GM18520 (cell line): Measurements from ENCODE around the gene DUX4.
"Not testable (repeated sequence)": the region's sequence is repeated elsewhere in the genome, so short reads cannot be mapped to it uniquely, and the experiment has no call there.

ENCODE experiments used
- ATAC-seq: cut with Tn5 transposase; IDR thresholded peaks from one replicate; pipeline ENCODE4 v1.9.1; 2021; ENCODE audit not compliant: unreplicated experiment

The DUX4 gene

DNA sequence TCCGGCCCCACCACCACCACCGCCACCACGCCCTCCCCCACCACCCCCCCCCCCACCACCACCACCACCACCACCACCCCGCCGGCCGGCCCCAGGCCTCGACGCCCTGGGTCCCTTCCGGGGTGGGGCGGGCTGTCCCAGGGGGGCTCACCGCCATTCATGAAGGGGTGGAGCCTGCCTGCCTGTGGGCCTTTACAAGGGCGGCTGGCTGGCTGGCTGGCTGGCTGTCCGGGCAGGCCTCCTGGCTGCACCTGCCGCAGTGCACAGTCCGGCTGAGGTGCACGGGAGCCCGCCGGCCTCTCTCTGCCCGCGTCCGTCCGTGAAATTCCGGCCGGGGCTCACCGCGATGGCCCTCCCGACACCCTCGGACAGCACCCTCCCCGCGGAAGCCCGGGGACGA, at the start of gene DUX4:
DUX4 (plus strand) TSS at position 347 of the 400 bp plus-strand sequence; CDS start at position 347, 0 bp downstream.
- ATAC-seq = not testable (repeated sequence)

DNA sequence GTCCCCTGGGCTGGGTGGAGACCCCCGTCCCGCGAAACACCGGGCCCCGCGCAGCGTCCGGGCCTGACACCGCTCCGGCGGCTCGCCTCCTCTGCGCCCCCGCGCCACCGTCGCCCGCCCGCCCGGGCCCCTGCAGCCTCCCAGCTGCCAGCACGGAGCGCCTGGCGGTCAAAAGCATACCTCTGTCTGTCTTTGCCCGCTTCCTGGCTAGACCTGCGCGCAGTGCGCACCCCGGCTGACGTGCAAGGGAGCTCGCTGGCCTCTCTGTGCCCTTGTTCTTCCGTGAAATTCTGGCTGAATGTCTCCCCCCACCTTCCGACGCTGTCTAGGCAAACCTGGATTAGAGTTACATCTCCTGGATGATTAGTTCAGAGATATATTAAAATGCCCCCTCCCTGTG, 1.9 kb downstream of the DUX4 start:
- ATAC-seq = not testable (repeated sequence)

DNA sequence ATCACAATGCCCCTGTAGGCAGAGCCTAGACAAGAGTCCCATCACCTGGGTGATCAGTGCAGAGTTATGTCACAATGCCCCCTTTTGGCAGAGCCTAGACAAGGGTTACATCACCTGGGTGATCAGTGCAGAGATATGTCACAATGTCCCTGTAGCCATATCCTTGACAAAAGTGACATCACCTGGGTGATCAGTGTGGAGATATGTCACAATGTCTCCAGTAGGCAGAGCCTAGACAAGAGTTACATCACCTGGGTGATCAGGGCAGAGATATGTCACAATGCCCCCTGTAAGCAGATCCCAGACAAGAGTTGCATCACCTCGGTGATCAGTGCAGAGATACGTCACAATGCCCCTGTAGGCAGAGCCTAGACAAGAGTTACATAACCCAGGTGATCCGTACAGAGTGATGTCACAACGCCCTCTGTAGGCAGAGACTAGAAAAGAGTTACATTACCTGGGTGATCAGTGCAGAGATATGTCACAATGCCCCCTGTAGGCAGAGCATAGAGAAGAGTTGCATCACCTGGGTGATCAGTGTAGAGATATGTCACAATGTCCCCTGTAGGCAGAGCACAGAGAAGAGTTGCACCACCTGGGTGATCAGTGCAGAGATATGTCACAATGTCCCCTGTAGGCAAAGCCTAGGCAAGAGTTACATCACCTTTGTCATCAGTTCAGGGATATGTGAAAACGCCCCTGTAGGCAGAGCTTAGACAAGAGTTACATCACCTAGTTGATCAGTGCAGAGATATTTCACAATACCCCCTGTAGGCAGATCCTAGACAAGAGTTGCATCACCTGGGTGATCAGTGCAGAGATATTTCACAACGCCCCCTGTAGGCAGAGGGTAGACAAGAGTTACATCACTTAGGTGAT, 4.4 kb downstream of the DUX4 start:
- not testable (repeated sequence) for ATAC-seq

DNA sequence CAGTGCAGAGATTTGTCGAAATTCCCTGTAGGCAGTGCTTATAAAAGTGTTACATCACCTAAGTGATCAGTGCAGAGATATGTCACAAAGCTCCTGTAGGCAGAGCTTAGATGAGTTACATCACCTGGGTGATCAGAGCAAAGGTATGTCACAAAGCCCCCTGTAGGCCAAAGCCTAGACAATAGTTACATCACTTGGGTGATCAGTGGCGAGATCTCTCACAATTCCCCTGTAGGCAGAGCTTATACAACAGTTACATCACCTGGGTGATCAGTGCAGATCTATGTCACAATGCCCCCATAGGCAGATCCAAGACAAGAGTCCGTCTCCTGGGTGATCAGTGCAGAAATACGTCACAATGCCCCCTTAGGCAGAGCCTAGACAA, 5.0 kb downstream of the DUX4 start:
- not testable (repeated sequence) for ATAC-seq

DNA sequence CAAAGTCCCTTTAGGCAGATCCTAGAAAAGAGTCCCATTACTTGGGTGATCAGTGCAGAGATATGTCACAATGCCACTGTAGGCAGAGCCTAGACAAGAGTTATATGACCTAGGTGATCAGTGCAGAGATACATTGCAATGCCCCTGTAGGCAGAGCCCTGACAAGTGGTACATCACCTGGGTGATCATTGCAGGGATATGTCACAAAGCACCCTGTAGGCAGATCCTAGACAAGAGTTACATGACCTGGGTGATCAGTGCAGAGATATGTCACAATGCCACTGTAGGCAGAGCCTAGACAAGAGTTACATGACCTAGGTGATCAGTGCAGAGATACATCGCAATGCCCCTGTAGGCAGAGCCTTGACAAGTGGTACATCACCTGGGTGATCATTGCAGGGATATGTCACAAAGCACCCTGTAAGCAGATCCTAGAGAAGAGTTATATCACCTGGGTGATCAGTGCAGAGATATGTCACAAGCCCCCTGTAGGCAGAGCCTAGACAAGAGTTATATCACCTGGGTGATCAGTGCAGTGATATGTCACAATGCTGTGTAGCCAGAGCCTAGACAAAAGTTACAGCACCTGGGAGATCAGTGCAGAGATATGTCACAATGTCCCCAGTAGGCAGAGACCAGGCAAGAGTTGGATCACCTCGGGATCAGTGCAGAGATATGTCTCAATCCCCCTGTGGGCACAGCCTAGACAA, 5.6 kb downstream of the DUX4 start:
- peak; percentile 44 for ATAC-seq

DNA sequence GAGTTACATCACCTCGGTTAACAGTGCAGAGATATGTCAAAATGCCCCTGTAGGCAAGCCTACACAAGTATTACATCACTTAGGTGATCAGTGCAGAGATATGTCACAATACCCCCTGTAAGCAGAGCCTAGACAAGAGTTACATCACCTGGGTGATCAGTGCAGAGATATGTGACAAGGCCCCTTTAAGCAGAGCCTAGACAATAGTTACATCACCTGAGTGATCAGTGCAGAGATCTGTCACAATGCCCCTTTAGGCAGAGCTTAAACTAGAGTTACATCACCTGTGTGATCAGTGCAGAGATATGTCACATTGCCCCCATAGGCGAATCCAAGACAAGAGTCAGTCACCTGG, 6.1 kb downstream of the DUX4 start:
- peak; percentile 15 for ATAC-seq

DNA sequence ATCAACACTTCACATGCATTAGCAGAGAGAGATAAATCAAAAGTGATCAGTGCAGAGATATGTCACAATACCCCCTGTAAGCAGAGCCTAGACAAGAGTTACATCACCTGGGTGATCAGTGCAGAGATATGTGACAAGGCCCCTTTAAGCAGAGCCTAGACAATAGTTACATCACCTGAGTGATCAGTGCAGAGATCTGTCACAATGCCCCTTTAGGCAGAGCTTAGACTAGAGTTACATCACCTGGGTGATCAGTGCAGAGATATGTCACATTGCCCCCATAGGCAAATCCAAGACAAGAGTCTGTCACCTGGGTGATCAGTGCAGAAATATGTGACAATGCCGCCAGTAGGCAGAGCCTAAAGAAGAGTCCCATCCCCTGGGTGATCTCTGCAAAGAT, 7.4 kb downstream of the DUX4 start:
- not testable (repeated sequence) for ATAC-seq

DNA sequence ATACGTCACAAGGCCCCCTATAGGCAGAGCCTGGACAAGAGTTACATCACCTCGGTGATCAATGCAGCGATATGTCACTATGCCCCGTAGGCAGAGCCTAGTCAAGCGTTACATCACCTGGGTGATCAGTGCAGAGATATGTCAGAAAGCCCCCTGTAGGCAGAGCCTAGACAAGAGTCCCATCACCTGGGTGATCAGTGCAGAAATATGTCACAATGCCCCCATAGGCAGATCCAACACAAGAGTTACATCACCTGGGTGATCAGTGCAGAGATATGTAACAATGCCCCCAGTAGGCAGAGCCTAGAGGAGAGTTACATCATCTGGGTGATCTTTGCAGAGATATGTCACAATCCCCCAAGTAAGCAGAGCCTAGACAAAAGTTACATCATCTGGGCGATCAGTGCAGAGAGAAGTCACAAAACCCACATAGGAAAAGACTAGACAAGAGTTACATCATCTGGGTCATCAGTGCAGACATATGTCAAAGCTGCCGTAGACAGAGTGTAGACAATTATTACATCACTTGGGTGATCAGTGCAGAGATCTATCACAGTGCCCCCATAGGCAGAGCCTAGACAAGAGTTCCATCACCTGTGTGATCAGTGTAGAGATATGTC, 8.0 kb downstream of the DUX4 start:
- not testable (repeated sequence) for ATAC-seq

DNA sequence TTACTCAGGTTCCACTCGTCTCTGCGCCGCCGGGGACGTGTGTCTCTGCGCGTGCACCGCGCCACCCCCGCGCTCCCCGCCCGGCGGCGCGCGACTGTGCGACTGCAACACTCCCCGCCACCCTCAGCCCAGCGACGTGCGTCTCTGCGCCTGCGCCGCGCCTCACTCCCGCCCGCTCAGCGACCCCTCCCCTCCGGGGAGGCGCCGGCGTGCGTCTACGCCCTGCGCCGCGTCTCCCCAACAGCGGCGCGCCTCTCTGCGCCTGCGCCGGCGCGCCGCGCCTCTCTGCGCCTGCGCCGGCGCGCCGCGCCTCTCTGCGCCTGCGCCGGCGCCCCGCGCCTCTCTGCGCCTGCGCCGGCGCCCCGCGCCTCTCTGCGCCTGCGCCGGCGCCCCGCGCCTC, 29.9 kb downstream of the DUX4 start:
- ATAC-seq = not testable (repeated sequence)
